GM20431 (cell line): Measurements from ENCODE around the gene ABLIM2.
"Not testable (repeated sequence)": the region's sequence is repeated elsewhere in the genome, so short reads cannot be mapped to it uniquely, and the experiment has no call there.

ENCODE experiments used
- in situ Hi-C: fragments of 300-500 bp; cut with MseI, MboI; formaldehyde crosslinking; loops from one replicate; pipeline ENCODE4 v1.15.0; 2020; ENCODE audit warnings: low sequenced_read_pairs; ENCODE audit not compliant: unreplicated experiment

Gene ABLIM2

GRCh38 chr4:8144359-8144758, 14.3 kb downstream of the ABLIM2 start:
- in situ Hi-C loops = no loop called here

- in situ Hi-C loops = no loop called here
These were observed 15.0 kb downstream of the ABLIM2 start for GRCh38 chr4:8143392-8144140.

- in situ Hi-C loops = no loop called here
These were observed 16.1 kb downstream of the ABLIM2 start for GRCh38 chr4:8142556-8142955.

- in situ Hi-C loops = no loop called here
These were observed 16.7 kb downstream of the ABLIM2 start for GRCh38 chr4:8141935-8142334.

DNA sequence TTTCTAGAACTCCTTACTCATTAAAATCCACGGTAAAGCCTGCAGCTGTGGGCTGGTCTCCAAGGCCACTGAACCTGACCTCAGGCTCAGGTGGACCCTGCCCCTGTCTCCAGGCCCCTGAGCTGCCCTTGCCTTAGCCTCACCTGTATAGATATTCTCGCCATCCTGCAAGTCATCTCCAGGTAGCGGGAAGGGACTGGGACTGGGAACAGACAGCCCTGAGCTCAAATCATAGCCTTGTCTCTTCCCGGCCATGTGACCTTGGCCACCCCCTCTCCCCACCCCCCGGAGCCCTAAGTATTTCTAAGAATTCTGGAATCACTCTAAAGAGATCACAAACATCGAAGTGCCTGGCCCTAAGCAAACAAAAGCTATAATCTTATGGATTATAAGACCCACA, 17.7 kb downstream of the ABLIM2 start:
- in situ Hi-C loops = no loop called here

- in situ Hi-C loops = not testable (repeated sequence)
These were observed 18.9 kb downstream of the ABLIM2 start for GRCh38 chr4:8139726-8140125.

DNA sequence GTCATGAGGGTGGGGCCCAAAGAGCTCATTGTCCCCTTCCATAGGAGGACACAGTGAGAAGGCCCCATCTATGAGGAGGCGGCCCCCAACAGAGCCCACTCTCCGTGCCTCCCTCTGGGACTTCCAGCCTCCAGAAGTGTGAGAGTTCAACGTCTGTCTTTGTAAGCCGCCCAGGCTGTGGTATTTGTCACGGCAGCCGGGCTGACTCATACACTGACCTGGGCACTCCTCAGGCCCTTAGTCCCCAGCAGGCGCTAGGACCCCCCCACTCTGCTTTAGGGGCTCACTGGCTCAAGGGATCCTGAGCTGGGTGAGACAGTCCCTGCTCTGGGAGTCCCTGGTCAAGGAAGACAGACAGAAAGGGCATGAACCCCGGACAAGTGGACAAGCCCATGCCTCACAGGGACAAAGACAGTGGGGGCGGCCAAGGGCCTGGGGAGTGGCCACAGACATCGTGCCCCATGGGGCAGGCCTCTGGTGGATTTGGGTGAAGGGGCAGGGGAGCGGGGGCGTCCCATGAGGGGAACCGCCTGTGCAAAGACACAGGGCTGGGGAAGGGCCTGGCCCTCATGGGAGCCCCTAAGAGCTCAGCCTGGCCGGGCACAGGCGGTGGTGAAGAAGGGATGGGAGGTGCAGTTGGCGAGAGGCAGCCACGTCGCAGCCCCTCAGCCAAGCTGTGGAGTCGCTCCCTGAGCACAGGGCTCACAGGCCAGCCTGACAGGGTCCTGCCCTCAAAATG, 21.5 kb downstream of the ABLIM2 start:
- in situ Hi-C loops = no loop called here

DNA sequence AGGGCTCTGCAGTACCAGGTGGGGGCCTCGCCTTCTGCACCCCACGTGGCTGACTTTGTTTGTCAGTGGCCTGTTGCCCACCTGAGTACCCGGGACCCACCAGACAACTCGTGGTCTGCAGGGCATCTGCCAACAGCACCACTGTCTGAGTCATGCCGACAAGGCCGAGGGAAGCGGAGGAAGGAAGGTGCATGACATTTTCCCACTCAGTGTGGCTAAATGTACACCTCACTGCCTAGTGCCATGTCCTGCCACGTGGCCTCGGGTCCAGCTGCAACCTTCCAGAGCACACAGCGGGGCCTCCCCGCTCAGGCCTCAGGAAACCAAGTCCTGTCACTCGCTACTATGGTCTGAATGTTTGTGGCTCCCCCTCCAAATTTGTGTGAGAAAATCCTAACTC, 22.1 kb downstream of the ABLIM2 start:
- in situ Hi-C loops = no loop called here

DNA sequence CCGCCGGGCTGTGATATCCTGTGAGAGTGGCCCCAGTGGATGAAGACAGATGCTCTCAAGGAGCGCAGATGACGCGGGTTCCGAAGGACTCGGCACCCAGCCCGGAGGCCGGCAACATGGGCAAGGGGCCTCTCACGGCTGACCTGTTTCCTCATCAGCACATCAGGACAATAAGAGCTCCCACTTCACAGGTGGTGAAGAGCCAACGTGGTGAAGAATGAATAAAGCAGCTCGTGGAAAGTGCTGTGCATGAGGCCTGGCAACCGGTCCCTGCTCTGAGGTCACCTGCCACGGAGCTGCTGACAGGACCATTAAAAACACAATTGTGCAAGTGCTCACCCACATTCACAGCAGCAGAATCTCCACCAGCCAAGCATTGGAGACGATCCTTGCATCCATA, 22.9 kb downstream of the ABLIM2 start:
- in situ Hi-C loops = no loop called here

DNA sequence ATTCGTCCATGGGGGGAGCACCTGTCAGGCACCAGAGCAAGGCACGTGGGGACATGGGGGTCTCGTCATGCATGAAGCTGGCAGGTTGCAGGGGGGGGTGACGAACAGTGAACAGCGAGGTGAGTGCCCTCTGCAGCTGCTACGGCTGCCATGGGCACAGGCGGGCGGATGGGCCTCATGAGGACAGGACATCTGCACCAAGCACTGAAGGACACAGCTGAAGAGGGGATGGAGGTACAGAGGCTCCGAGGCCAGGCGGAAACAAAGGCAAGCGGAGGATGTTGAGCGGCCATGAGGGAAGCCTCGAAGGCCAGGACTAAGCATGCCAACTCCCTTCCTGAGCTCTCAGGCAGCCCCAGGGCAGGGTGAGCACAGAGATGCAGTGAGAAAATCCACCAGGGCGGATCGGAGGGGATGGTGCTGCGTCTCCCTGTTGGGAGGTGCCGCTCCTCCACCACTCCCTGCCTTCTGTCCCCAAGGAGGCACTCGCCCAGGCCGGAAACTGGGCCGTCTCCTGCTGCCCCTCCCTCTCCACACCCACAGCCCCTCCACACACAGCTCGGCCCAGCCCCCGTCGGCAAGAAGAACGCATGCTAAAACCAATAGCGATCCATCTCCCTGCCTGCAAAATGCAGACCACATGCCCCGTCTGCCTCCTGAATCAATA, 24.6 kb downstream of the ABLIM2 start:
- in situ Hi-C loops = no loop called here

DNA sequence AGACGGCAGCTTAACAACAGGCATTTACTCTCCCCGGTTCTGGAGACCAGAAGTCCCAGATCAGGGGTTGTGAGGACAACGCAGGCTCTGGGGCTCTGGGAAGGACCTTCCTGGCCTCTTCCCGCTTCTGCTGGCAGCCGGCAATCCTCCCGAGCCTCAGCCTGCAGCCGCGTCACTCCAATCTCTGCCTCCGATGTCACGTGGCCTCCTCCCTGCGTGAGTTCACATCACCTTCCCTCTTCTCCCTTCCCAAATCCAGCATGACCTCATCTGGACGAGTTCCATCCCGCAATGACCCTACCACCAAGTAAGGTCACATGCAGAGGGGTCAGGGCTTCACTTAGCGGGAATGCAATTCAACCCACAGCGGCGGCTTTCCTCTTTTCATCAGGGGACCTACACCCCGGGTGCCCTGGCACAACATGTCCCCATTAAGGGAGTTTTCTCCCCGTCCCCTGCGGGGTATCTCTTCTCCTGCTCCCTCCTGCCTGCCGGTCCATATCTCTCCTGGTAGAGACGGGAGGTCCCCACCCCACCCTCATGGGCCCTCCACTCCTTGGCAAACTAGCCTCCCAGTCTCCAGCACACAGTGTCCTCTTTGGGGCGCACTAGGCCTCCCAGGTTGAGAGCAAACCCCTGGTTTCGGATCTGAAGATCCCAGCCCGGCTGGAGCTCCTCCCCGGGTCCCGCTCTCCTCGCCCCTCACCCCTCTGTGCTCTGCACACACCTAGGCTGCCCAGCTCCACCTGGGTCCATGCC, 25.5 kb downstream of the ABLIM2 start:
- in situ Hi-C loops = no loop called here

GRCh38 chr4:8132400-8132799, 26.2 kb downstream of the ABLIM2 start:
- in situ Hi-C loops = no loop called here

DNA sequence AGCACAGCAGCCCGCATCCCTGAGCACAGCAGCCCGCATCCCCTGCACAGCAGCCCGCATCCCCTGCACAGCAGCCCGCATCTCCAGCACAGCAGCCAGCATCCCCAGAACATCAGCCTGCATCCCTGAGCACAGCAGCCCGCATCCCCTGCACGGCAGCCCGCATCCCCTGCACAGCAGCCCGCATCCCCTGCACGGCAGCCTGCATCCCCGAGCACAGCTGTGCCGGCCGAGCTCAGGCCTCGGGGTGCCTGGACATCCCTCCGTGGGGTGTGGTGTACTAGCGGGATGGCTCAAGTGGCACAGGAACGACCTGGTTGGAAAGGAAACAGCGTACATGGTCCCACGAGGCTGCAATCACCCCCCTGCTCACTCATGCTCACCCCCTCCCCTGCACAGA, 26.8 kb downstream of the ABLIM2 start:
- in situ Hi-C loops = no loop called here

DNA sequence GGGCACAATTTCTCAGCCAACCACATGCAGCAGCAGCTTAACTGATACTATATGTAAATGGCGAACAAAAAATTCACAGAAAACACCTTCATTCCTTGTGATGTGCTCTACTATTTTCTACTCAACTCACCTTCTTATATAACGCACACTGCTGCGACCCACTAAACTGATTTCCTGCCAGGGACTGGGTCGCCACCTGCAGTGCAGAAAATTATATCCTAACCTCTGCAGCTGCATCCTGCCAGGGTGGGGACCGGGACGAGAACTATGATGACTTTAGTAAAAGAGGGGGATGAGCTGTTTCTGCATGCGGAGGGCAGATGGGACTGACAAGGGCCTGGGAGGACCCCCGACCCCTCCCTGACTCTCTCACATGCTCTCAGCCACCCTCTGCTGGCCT, 27.4 kb downstream of the ABLIM2 start:
- in situ Hi-C loops = no loop called here

GRCh38 chr4:8130346-8131066, 28.1 kb downstream of the ABLIM2 start:
- in situ Hi-C loops = no loop called here

- in situ Hi-C loops = no loop called here
These were observed 28.8 kb downstream of the ABLIM2 start for GRCh38 chr4:8129785-8130184.

- in situ Hi-C loops = no loop called here
These were observed 29.5 kb downstream of the ABLIM2 start for GRCh38 chr4:8129136-8129535.

- in situ Hi-C loops = no loop called here
These were observed 30.3 kb downstream of the ABLIM2 start for GRCh38 chr4:8128100-8128856.
